ENCODE data around the gene IMMT.

The IMMT gene

GRCh38 chr2:86139981-86140380, 55.3 kb downstream of the IMMT start:
- DNase-seq: no peak

GRCh38 chr2:86138736-86139625, 56.3 kb downstream of the IMMT start:
- no peak for DNase-seq

GRCh38 chr2:86136141-86136540, 59.1 kb downstream of the IMMT start:
- no peak for DNase-seq

- DNase-seq: no peak
Observed at GRCh38 chr2:86135653-86136052, 59.6 kb downstream of the IMMT start.

GRCh38 chr2:86134709-86135108, 60.6 kb downstream of the IMMT start:
- no peak for DNase-seq

- no peak for DNase-seq
Observed at GRCh38 chr2:86124683-86125082, 70.6 kb downstream of the IMMT start.

GRCh38 chr2:86123328-86123925, 71.8 kb downstream of the IMMT start:
- DNase-seq: no peak

- DNase-seq: no peak
Observed at GRCh38 chr2:86118130-86118529, 77.1 kb downstream of the IMMT start.

GRCh38 chr2:86107031-86107430, 88.2 kb downstream of the IMMT start:
- no peak for DNase-seq

GRCh38 chr2:86105969-86106945, 89.0 kb downstream of the IMMT start, which contains the start of gene PTCD3:
Gene PTCD3 (plus strand): TSS chr2:86106235. CDS start chr2:86106248, 13 bp downstream.
- peak; percentile 66 for DNase-seq

GRCh38 chr2:86105252-86105968, 89.9 kb downstream of the IMMT start, which contains the start of gene POLR1A:
Gene POLR1A (minus strand): TSS chr2:86105886. CDS start chr2:86105776, 110 bp downstream.
- DNase-seq: peak; percentile 71

- DNase-seq: no peak
Observed at GRCh38 chr2:86102157-86102556, 93.1 kb downstream of the IMMT start.

GRCh38 chr2:86097913-86098312, 97.3 kb downstream of the IMMT start:
- no peak for DNase-seq

- no peak for DNase-seq
Observed at GRCh38 chr2:86097114-86097896, 98.0 kb downstream of the IMMT start.

- no peak for DNase-seq
Observed at GRCh38 chr2:86094229-86094628, 101.0 kb downstream of the IMMT start.
